ENCODE data around the gene ING5.
"Not testable (repeated sequence)": the region's sequence is repeated elsewhere in the genome, so short reads cannot be mapped to it uniquely, and the experiment has no call there.

ING5 gene

DNA sequence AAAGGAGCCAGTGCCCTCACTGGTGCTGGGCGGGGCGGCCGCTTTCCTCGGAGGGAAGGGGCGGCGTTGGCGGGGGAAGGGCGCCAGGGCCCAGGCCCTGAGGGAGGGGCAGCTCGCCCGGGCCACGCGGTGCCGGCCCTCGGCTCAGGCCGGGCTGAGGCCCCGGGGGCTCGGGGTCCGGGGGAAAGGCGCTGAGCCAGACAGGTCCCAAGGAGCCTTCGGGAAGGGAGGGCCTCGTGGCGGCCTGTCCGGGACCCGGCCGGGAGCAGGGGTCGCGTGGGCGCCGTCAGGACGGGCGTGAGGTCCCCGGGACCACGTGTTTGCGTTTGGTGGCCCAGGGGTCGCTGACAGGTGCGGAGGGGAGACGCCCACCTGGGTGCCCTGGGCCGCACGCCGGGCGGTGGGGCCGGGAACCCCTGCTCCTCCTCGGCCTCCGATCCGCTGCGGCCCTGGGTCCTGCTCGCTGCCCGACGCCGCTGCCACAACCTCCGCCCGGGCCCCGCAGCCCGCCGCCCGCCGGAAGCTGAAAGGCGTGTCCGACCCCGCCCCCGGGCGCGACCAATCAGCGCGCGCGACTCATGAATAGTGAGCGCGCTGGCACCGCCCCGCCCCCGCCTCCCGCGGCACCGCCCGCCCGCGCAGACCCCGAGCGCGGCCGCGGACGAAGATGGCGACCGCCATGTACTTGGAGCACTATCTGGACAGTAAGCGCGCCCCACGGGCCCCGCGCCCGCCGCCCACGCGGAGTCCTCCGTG, at the start of gene ING5:
Gene ING5, plus strand, starts transcription at position 641 of the 756 bp plus-strand sequence. Its CDS starts 27 bp downstream, at position 668.
- DNase-seq = peak; percentile 97

DNA sequence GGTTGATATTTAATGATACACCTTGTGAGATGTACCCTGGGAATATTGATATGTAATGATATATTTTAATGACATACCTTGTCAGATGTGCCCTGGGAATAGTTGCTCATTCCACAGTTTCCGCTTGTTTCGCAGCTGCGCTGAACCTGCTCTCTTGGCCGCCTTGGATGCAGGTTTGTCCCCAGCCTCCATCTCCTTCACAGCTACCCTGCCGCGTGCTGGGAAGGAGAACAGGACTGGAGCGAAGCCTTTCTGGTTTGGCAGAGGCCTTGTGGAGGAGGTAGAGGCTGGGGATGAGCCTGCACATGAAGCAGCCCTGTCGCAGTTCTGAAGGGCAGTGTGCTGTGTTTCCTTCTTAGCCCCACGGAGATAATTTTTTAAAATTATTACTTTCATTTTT, 49.7 kb upstream of the ING5 start:
- DNase-seq = no peak

DNA sequence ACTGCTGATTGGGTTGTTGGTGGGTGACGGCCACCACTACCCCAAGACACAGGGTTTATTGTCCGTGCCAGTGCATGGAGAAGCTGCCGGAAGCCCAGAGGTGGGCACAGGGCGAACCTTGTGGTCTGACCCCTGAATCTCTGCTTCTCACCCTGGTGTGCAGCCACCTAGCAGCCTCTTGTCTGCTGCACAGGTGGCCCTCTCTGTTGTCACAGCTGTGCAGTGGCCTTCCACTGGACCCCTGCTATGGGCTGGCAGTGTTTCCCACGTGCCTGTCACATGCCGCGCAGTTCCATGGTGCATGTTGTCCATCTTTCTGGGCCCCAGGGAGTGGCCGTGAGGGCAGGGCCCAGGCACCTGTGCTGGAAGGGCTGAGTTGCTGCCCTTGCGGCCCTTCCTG, 49.1 kb upstream of the ING5 start:
- DNase-seq = no peak

DNA sequence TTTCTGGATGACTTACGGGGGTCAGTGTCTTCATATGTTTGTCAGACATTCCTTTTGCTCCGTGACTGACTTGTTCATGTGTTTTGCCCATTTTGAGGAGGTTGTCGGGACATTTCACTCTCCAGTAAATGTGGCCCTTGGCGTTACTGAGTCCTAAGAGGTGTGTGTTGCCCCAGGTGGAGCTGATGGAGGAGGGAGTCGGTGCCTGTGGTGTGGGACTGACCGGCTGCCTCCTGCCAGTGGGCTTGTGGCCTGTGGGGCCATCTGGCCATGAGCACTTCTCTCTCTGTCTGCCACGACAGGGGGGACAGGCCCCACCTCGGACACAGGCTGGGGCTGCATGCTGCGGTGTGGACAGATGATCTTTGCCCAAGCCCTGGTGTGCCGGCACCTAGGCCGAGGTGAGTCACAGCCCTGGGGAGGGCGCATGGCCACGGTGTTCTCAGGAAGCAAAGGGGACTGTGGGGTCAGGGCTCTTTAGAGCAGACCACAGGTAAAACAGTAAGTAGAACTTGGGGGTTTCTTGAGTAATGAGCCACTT, 48.6 kb upstream of the ING5 start:
- DNase-seq = no peak

DNA sequence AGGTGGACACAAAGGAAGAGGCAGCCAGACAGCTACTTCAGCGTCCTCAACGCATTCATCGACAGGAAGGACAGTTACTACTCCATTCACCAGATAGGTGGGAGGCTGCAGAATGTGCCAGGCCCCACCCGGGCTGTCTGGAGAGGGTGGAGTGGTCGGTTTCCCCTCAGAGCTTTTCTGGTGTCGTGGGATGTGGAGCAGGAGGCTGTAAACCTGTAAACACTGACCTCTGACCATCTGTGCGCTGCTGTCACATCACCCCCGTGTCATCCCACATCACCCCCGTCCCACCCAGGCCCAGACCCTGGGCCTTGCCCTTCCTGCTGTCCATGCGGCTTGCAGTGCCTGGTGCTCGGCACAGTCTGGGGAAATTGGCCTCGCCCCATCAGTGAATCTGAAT, 47.3 kb upstream of the ING5 start:
- no peak for DNase-seq

DNA sequence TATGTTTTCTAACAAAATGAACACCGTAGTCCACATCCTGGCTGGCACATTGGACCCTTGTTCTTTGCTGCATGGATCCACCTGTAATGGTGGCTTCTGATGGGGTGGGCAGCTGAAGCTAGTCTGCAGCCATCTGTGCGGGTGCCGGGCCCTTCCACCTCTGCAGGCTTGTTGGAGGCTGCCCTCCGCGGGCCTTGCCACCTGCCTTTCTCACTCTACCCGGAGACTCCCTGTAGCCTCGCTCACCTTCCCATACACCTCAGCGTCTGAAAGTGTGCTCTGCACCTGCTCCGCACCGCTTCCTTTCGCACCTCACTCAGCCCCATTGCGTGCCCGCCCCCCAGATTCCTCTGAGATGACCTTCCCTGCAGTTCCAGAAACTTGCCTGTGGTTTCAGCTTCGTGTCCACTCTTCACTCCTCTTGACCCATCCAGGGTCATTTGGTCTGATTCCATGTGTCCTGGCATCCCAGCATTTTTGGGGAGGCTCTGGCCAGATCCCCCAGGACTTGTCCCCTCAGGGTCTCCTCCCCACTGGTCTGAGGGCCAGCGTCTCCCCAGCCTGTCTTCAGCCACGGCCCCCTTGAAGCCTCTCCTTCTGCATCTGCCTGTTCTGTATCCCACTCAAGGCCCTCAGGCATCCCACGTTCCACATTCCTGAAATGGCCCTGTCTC, 46.2 kb upstream of the ING5 start:
- no peak for DNase-seq

DNA sequence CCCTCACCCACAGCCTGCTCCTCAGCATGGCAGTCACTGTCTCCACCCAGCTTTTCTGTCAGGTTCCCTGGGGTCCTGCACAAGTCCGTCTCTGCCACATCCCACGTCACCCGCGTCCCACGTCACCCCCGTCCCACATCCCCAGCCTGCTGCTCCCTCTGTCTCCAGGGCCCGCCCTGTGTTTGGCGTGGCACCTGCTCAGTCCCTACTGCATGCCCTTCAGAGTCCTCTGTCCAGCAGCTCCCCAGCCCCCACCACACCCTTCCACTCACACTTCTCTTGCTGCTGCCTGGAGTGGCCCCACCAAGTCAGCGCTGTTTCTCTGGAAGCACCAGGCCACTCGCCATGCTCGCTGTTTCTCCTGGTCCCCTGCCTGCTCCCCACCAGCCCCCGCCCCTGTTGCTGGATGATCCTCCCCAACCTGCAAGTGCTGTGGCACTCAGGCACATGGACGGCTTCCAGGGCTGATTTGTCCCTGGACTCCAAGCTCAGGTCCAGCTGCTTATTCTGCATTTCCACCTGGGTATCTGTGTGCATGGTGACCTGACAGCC, 45.6 kb upstream of the ING5 start:
- no peak for DNase-seq

DNA sequence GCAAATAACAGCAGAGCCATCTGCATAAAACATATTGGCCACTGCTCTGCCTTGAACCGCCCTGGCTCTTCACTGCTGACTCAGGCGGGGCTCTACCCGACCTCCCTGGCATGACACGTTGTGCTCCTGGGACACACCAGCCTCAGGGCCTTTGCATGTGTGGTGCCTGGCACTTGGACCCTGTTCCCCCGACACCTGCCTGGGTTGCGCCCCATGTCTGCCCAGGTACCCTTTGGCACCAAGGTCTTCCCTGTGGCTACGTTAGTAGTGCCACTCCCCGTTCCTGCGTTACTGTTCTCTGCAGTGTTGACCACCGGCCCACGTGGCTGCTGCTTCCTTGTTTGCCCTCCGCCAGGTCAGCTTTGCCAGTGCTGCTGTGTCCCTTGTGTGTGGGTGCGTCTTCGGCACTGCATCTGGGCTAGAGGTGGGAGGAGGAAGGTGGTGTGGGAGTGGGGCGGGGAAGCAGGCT, 44.0 kb upstream of the ING5 start:
- DNase-seq = no peak

DNA sequence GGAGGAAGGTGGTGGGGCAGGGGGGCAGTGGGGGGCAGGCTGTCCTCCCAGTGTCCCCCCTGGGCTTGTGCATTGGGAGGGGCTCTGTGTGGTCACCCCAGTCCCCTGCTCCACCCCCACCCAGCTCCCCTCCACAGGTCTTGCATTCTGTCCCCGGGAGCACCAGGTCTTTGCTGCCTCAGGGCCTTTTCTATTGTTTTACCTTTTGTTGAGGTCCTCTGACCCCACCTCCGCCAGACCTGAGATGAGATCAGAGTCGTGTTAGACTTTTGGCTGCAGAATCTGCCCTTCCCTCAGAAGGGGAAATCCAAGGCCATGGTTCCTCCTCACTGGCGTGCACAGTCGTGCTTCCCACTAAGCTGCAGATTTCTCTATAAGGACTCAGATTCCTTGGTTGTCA, 43.5 kb upstream of the ING5 start:
- no peak for DNase-seq

DNA sequence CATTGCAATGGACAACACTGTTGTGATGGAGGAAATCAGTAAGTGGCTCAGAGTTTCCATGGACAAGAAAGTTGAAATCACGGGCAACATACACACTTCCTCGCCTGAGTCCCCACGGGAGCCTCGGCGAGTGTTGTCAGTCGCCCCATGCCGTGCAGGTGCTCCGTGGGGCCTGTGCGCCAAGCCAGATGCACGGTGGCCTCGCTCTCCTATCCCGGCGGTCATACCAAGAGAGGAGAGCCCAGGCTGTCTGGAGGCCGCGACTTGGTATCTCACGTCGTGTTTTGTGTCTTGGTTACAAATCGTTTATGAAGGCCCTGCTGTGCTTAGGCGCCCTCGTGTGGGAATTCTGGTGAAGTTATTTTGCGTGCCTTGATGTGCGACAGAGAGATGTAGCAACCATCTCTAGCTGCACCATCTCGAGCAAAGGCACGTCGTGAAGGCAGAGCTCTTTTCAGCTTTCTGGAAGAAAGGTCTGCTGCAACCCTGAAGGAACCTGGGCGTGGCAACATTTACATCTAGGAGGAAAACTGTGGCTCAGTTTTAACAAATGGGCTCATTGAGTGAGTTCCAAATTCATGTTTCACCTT, 42.6 kb upstream of the ING5 start:
- peak; percentile 17 for DNase-seq

DNA sequence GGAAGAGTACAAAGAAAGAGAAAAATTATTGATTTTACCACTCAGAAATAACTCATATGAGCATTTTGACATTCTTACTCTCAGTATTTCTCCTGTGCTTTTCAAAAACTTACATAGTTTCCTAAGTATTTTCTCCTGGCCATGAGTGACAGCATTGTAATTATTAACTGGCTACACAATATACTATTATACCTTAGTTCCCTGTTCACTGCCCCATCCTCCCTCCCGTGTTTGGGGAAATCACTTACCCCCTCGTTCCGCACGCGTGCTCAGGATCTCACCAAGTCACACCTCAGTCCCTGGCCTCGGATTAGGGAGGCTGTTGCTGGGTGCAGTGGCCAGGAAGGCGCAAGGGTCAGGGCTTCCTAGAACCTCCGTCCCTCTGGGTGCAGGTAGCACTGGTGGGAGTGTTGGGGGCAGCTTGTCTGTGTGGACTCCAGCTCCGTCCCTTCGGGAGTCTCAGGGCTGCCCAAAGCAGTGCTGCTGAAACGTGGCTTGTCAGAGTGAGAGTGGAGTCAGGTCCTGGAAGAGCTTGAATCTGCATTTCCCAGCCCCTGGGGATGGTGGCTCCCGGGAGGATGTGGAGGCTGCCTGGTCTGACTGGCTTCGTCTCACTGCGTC, 41.1 kb upstream of the ING5 start:
- no peak for DNase-seq

DNA sequence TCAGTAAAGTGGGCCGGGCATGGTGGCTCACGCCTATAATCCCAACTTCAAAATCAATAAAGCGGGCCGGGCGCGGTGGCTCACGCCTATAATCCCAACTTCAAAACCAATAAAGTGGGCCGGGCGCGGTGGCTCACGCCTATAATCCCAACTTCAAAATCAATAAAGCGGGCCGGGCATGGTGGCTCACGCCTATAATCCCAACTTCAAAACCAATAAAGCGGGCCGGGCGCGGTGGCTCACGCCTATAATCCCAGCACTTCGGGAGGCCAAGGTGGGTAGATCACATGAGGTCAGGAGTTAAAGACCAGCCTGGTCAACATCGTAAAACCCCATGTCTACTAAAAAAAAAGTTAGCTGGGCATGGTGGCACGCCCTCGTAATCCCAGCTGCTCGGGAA, 39.1 kb upstream of the ING5 start:
- not testable (repeated sequence) for DNase-seq

DNA sequence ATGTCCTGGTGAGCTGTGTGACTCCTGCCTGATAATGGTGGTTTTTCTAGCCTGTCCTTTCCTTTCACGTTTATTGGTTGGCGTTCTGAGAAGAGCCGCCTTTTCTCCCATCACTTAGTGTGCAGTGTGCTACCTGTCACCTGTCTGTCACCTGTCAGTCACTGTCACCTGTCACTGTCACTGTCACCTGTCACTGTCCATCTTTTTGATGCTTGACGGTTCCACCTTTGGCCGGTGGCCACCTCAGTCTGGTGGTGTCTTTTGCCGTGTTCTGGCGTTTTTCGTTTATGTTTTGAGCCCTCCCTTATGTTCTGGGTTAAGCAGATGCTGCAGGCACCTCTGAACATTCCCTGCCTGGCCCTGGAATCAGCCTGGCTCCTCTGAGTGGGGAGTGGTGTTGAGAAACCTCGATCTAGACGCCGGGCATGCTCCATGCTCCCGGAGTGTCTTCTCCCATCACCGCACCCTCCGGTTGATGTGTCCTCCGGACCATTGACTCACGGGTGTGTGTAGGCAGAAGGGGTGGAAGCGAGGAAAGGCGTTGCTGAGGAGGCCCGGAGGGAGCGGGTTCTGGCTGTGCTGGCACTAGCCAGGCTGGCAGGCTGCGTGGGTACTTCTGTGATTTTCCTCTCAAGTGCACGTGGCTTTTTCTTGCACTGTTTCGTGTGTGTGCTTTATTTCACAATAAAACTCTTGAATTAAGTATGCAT, 36.0 kb upstream of the ING5 start:
- DNase-seq = no peak

DNA sequence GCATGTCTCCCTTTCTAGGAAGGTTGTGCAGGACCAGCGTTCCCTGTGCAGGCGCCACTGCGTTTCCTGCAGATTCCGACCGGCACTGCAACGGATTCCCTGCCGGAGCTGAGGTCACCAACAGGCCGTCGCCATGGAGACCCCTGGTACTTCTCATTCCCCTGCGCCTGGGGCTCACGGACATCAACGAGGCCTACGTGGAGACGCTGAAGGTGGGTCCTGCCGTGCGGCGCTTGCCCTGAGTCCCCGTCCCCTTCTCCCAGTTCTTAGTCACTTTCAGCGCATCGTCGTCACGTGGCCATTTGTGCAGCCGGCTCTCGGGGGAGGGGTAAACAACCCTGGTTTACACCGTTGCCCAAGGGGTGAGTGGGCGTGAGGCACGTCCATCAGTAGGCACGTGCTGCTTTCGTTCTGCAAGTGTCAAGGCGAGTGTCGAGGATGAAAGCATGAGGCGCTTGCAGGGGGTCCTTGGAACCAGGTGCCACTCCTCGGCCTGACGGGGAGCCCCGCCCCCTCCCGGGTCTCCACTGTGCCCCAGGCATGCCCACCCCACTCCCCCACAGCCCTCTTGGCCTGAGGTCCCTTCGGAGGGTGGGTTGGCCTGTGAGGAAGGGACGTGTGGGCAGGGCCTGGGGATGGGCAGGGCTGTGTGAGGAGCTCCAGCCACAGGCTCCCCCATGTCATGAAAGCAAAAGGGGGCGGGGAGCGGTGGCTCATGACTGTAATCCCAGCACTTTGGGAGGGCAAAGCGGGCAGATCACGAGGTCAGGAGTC, 35.0 kb upstream of the ING5 start:
- DNase-seq = no peak

DNA sequence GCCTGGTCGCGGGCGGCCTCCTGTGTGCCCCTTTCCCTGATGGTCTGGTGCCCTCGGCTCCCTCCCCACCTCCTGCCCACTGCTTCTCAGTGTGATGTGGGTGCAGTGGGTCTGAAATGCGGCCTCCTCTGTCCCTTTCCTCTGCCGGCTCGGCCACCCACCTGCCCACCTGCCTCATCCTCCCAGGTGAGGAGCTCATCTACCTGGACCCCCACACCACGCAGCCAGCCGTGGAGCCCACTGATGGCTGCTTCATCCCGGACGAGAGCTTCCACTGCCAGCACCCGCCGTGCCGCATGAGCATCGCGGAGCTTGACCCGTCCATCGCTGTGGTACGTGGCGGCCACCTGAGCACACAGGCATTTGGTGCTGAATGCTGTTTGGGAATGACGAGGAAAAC, 33.5 kb upstream of the ING5 start:
- DNase-seq = no peak

DNA sequence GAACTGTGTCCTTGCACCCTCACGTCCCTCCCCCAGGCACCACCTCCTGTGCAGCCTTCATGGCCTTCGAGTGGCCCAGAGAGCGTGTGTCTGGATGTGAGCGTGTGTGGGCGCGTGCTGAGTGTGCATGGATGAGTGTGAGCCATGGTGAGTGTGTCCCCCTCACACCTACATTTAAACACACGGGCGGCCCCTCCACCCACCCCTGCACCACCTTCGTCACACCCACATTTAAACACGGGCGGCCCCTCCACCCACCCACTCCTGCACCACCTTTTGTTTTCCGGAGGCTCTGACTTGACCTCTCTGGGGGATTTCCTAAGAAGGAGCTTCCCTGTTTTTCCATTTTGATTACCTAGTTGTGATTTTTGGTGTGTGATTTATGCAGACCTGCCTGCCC, 33.0 kb upstream of the ING5 start:
- no peak for DNase-seq

DNA sequence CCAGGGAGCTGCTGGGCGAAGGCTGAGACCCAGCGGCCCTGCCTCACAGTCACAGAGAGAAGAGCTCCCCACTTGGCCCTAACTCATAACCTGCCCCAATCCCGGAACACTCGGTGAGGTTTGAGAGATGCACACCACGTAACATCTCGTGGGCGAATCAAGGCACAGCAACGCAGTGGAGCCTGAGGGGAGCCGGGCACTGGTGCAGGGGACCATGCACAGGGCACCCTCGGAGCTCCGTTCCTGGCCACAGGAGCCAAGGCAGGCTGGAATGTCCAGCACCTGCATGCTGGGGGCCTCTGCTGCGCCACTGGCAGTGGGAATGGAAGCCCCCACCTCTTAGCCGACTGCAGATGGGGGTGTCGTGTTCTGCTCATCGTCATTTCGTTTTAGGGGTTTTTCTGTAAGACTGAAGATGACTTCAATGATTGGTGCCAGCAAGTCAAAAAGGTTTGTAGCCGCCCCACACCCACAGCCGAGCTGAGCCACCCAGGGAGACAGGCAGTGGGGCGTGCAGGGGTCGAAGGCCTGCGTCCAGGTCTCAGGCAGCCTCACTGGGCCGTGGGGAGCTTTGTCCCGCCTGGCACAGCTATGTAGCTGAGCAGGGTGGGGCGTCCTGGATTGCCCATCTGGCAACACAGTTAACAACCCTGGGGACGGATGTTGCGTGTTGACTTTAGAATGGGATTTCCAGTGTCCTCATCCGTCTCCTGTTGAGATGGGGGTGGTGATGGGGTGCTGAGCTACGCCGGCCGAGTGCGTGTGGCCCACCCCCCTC, 31.3 kb upstream of the ING5 start:
- no peak for DNase-seq

DNA sequence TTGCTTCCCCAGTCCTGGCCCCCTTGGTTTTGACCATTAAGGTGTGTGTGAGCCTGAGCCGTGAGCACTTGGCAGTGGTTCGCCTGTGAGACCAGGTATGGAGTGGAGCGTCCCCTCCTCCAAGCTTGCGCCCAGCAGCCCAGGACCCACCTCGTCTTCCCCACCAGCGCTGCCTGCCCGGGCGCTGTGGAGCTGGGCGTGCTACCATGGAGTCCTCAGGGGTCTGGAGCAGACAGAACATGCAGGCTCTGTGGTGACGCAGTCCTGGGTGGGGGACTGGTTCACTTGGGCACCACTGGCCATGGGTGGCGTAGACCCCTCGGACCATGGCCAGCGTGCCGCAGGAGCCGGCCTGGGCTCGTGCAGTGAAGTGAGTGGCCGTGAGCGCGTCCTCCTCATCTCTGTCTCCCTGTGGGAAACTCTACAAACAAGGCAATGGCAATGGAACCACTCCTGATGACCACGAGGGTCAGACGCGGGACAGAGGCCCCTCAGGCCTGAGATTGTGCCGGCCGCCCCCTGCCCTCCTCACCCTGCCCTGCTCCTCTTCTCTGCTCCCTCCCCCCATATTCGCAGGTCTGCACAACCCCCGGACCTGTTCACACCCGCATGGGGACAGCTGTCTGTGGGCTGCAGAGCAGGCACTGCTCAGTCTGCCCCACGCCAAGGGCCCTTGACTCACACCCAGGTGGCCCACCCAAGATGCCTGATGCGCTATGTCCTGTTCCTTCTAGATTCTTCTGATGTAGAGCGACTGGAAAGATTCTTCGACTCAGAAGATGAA, 30.2 kb upstream of the ING5 start:
- no peak for DNase-seq

DNA sequence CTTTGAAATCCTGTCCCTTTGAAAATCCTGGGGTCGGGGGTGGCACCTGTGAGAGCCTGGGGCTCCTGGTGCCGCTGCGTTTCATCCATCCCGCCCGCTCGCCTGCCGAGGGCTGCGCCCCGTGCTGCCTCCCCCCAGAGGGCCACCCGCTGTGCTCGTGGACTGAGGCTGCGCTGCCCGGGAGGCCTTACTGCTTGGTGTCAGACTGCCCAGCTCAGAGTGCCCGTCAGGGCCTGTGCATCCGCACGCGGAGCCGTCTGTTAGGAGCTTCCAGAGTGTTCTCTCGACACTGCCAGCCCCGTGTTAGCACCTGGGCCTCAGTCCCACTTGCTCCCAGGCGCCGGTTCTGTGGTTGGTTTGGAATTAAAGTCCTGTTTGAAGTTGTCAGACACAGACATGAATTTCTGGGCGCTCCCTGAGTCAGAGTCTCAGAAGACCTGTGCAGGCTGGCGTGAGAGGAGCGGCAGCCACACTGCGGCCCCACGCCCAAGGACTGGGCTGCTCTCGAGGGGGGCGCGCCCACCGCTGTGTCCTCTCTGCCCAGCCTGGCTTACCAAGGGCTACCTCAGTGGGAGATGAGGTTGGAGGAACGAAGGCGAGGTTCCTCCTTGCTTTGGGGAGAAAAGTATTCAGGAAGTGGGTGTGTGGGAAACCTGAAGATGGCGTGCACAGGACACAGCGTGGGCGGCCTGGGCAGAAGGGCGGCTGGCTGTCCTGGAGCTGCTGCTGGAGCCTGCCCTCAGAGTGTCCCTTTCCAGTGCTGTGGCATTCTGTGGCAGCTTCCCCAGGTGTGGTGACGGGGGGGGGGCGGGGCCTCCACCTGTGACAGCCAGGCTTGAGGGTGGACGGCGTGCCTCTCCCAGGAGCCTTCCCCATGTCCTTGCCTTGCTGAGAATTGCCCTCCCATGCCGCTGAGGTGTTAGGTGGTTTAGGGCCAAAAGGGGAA, 29.3 kb upstream of the ING5 start:
- DNase-seq = no peak

Data from activated T-cell treated with anti-CD3 and anti-CD28 coated beads for 4 hours (primary cell).